COLO668 (cell line): ENCODE measurements around the gene ZYG11B.
A peak's percentile ranks its signal among the peaks of the same experiment; 100 is the strongest.
"Not testable (repeated sequence)": the region's sequence is repeated elsewhere in the genome, so short reads cannot be mapped to it uniquely, and the experiment has no call there.

Source experiments
- DNase-seq: peaks from one replicate; lab custom pipeline; 2025; ENCODE audit not compliant: unreplicated experiment; lab: John Stamatoyannopoulos, UW

The ZYG11B gene

DNA sequence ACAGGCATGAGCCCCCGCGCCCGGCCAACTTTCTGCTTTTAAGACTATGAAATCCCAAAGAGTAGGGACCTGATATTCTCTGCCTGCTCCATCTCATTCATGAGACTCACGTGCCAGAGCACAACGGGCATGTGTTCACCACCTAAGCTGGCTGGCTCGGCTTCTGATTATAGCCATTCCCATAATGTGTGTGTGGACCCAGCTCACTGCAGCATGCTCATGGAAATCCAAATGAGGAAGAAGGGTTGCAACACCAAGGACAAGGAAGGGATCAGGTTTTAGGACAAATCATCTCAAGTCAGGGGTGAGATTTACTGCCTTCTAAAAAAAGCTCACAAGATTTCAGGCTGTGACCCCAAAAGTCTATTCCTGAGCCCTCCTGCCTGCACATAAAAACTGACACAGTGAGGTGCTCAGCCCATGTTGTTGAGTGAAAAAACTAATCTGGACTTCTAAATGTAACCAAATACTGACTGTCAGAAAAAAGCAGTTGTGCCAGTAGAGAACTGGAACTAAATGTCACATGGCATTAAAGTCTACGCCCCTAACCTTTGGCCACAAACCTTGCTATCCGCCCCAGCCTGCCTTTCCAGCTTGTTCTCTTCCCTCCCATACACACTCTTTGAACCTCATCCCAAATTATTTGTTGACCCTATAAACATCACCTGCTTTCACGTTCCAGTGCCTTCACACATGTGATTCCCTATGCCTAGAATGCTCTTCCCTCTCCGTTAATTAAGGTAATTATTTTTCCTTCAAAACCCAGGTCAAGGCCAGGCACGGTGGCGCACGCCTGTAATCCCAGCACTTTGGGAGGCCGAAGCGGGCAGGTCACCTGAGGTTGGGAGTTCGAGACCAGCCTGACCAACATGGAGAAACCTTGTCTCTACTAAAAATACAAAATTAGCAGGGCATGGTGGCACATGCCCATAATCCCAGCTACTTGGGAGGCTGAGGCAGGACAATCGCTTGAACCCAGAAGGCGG, 19.0 kb upstream of the ZYG11B start:
- DNase-seq: no peak

GRCh38 chr1:52707927-52708655, 18.2 kb upstream of the ZYG11B start:
- DNase-seq: no peak

DNA sequence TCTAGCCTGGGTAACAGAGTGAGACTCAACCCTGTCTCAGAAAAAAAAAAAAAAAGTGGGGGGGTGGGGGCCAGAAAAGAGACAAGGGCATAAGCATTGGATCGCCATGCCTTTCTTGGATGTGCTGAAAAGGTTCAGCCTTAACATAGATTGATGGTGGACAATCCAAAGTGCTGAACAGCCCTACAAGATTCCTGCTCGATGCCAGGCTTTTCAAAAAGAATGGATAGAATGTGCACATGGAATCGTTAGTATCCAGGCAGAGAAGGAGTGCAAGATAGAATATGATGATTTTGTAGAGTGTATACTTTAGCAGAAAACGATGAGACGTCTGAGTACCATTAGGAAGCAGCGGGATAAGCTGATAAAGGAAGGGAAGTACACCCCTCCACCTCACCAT, 17.2 kb upstream of the ZYG11B start:
- DNase-seq: no peak

GRCh38 chr1:52713590-52713989, 12.7 kb upstream of the ZYG11B start:
- DNase-seq: no peak

DNA sequence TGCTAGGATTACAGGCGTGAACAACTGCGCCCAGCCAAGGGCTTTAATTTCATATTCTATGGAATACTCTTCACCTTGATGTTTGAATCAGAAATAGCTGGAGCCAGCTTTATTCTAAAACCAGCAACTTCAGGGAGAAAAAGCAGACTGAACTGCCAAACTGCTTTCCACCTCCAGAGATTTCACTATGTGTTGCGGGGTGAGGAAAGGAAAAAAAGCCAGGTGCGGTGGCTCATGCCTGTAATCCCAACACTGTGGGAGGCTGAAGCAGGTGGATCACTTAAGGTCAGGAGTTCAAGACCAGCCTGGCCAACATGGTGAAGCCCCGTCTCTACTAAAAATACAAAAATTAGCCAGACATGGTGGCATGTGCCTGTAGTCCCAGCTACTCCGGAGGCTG, 11.0 kb upstream of the ZYG11B start:
- DNase-seq: not testable (repeated sequence)

- DNase-seq: no peak
These were observed 3.0 kb upstream of the ZYG11B start for GRCh38 chr1:52723260-52723659.

DNA sequence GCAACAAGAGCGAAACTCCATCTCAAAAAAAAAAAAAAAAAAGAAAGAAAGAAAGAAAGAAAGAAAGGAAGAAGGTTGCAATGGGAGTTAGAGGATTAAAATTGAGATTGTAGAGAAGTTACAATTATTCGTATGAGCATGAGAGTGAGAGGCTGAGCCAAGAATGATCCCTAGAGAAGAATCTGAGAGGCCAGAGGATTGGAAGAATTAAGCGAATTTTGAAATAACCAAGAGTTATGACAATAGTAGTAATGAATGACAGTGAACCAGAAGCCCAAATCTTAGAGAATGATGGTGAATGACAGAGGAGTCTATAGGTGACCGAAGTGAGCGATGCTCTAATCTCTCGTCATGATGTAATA, 369 bp upstream of the ZYG11B start:
- DNase-seq: no peak

- DNase-seq: peak; percentile 45
These were observed 897 bp downstream of the ZYG11B start for GRCh38 chr1:52727114-52727586.

- DNase-seq: no peak
These were observed 1.9 kb downstream of the ZYG11B start for GRCh38 chr1:52727956-52728656.

GRCh38 chr1:52733368-52733767, 7.1 kb downstream of the ZYG11B start:
- no peak for DNase-seq

DNA sequence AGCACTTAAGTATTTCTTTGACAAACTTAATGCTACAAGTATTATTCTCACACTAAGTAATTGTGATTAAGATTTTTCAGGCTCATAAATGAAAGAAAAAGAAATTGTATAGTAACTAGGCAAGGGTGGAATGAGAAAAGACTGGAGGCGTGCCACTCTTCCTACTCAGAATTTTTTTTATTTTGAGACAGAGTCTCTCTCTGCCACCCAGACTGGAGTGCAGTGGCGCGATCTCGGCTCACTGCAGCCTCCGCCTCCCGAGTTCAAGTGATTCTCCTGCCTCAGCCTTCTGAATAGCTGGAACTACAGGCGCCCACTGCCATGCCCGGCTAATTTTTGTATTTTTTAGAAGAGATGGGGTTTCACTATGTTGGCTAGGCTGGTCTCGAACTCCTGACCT, 9.1 kb downstream of the ZYG11B start:
- not testable (repeated sequence) for DNase-seq

- no peak for DNase-seq
These were observed 11.9 kb downstream of the ZYG11B start for GRCh38 chr1:52738148-52738547.

DNA sequence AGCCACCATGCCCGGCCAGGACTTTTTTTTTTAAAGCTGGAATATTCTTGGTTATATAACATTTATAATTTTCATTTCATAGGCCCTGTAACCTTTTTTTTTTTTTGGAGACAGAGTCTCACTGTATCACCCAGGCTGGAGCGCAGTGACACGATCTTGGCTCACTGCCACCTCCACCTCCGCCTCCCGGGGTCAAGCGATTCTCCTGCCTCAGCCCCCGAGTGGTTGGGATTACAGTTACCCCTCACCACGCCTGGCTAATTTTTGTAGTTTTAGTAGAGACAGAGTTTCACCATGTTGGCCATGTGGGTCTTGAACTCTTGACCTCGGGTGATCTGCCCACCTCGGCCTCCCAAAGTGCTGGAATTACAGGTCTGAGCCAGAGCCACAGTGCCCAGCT, 12.6 kb downstream of the ZYG11B start:
- no peak for DNase-seq

GRCh38 chr1:52739699-52740467, 13.6 kb downstream of the ZYG11B start:
- DNase-seq: no peak

DNA sequence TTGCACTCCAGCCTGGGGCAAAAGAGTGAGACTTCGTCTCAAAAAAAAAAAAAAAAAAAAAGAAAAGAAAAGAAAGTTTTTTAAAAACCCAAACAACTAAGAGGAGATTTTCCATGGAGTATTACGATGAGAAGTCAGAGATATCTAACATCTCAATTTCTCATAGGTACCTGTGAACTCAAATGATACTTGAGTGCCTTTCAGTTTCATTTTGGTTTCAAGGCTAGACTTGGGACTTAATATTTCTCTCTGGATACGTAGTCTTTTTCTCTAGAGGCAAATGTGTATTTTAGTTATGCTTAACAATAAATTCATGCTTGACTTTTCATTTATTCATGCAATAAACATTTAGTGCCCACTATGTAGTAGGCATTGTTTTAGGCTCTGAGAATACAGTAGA, 15.0 kb downstream of the ZYG11B start:
- no peak for DNase-seq

DNA sequence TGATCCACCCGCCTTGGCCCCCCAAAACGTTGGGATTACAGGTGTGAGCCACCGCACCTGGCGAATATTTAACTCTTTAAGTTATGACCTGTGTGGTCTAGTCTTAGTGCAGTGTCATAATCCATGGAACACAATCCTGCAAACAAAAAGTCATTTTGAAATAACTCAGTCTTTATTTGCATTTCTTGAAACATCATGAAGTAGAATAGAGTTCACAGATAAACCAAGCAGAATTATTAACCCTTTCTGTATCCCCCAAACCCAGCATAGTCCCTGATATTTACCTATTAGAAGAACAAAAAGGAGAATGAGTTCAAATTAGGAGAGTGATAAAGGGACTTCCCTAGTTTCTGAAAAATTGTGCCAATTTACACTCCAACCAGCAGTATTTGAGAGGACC, 19.9 kb downstream of the ZYG11B start:
- no peak for DNase-seq

- no peak for DNase-seq
These were observed 21.2 kb downstream of the ZYG11B start for GRCh38 chr1:52747450-52747849.

DNA sequence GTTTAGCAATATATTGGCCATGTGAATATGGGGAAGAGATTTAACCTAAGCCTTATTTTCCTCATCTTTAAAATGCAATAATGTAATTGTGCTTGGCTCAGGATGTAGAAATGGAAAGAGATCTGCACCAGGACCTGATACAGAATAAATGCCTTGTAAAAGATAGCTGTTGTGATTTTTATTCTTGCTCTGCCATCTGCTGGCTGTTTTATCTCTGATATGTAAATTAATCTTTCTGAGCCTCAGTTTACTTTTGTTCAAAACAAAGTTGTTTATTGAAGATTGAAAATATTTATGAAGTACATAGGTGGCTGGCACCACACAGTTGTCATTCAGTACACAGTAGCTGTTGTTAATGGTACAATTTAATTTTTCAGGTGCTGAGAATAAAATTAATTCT, 21.9 kb downstream of the ZYG11B start:
- DNase-seq: no peak

DNA sequence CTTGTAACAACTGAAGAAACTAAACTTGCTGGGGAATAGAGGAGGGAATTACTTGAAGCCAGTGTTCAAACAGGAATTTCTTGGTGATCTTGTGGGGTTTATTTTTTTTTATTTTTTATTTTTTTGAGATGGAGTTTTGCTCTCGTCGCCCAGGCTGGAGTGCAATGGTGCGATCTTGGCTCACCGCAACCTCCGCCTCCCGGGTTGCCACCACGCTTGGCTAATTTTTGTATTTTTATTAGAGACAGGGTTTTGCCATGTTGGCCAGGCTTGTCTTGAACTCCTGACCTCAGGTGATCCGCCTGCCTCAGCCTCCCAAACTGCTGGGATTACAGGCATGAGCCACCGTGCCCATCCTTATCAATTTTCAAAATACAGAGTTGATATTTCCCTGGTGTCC, 23.2 kb downstream of the ZYG11B start:
- DNase-seq: not testable (repeated sequence)

DNA sequence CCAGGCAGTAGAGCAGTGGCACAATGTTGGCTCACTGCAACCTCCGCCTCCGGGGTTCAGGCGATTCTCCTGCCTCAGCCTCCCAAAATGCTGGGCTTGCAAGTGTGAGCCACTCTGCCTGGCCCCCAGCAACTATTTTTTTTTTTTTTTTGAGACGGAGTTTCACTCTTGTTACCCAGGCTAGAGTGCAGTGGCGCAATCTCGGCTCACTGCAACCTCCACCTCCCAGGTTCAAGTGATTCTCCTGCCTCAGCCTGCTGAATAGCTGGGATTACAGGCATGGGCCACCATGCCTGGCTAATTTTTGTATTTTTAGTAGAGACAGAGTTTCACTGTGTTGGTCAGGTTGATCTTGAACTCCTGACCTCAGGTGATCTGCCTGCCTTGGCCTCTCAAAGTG, 23.9 kb downstream of the ZYG11B start:
- not testable (repeated sequence) for DNase-seq
